Spinal cord (tissue), 10 donors: ENCODE results near the gene C15orf61. TPM values are rescaled to one million over a fixed set of nuclear protein-coding genes. Genes with fewer than 3 reads are reported as not detected.

Experiments used
- DNase-seq, 6 donors: peaks; one replicate each; pipeline versions ENCODE4 v3.0.0 to v3.0.0-alpha.2; 2013 to 2015; ENCODE audit warnings: low spot score in 6 of 6, low read depth in 4 of 6
- H3K27ac ChIP-seq: one replicate; pipeline ENCODE4 v1.5.1; 2013; ENCODE audit warnings: low read depth, low read length, control low read depth
- H3K27me3 ChIP-seq: one replicate; pipeline ENCODE4 v1.6.1; 2013; ENCODE audit warnings: low read length; ENCODE audit not compliant: control insufficient read depth, insufficient read depth
- H3K36me3 ChIP-seq: one replicate; pipeline ENCODE4 v1.6.1; 2013; ENCODE audit warnings: low read length; ENCODE audit not compliant: control insufficient read depth, insufficient read depth
- H3K4me1 ChIP-seq: one replicate; pipeline ENCODE4 v1.6.1; 2013; ENCODE audit warnings: low read length; ENCODE audit not compliant: control insufficient read depth, insufficient read depth
- H3K4me3 ChIP-seq: one replicate; pipeline ENCODE4 v1.5.1; 2013; ENCODE audit warnings: low read depth, low read length, control low read depth
- H3K9me3 ChIP-seq: one replicate; pipeline ENCODE4 v1.6.1; 2013; ENCODE audit warnings: low read length; ENCODE audit not compliant: control insufficient read depth, insufficient read depth
- WGBS: methylation state at CpG from one replicate; pipeline ENCODE4 v1.1.5; 2013; ENCODE audit warnings: missing lambda C conversion rate; ENCODE audit not compliant: insufficient coverage; 5-methylcytosine and 5-hydroxymethylcytosine counted together
- polyA plus RNA-seq, 2 donors: library from polyadenylated mRNA; unstranded; fragments of 120-200 nt; gene quantifications; one replicate each; pipeline ENCODE4 v1.2.1, GENCODE V29; 2013; ENCODE audit not compliant: insufficient read length in 2 of 2
- total RNA-seq, 2 donors: library from RNA; depleted of rRNA in 1 of 2; stranded (reverse); fragments of 120-200 nt in 1 of 2; fragments of >200 nt in 1 of 2; gene quantifications; one replicate each; pipeline versions ENCODE4 v1.2.3 to v1.2.4, GENCODE V29; 2013 to 2014
- donor health status: healthy.

Gene C15orf61
- total and polyA plus RNA-seq, 4 donors: 5.3 to 14.5 (median 12.4) TPM

- Histone ChIP-seq H3K27ac (no peak overlapping the region), H3K36me3 (no peaks in the 10 kb centered on the region), H3K9me3 (no peaks in the 10 kb centered on the region), H3K4me1 (no peaks in the 10 kb centered on the region), H3K27me3 (no peaks in the 10 kb centered on the region), H3K4me3 (no peak overlapping the region)
- DNase-seq: no peak
- no CpG with 5 or more reads among the region's 3 CpGs for WGBS
Observed at GRCh38 chr15:67512140-67512539, 8.8 kb upstream of the C15orf61 start.

DNA sequence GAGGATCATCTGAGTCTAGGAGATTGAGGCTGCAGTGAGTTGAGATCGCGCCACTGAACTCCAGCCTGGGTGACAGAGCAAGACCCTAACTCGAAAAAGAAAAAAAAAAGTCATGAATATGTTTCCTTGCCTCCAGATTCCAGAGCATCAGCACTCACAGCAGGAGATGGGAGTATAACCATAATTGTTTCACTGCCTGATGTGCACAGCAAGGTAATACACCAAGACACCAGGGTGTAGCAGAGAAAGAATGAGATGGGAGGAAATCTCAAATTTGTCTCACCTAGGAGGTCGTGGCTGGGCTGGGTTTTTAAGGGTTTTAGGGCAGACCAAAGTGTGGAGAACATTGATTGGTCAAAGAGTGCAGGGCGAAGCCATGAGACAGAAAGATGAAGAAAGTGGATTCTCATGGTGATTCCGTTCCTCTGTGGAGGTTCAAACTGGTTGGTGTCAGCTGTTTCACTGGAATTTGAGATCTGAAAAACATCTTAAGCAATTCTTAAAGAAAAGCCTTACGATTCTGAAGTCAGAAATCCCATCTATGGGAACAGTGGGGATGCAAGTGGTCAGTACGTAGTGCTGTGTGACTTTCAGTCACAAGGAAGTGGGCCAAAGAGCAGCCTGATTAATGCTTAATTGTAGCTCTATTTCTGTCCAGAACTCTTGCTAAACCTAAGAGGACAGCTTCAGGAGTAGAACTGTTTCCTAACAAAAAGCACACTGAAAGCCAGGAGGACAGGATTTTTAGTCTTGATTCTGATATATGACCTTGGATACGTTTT, 7.8 kb upstream of the C15orf61 start:
- H3K36me3 ChIP-seq: no peaks in the 10 kb centered on the region
- no peaks in the 10 kb centered on the region for H3K9me3 ChIP-seq
- H3K27me3 ChIP-seq: no peaks in the 10 kb centered on the region
- H3K4me3 ChIP-seq: no peak overlapping the region
- WGBS: 90% methylated on average over 6 of the region's 9 CpGs
- H3K27ac ChIP-seq: no peak overlapping the region
- DNase-seq: peak in 1 of 6 donors; percentile 30
- H3K4me1 ChIP-seq: no peaks in the 10 kb centered on the region

DNA sequence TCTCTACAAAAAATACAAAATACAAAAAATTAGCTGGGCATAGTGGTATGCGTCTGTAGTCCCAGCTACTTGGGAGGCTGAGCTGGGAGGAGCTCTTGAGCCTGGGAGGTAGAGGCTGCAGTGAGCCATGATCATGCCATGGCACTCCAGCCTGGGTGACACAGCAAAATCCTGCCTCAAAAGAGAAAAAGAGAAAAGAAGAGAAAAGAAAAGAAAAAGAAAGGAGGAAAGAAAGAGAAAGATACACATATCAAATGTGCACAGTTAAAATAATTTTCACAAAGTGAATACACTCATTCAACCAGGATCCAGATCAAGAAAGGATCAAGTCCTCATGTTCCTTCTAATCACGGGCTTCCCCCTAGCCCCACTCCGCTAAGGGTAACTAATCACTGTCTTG, 5.8 kb upstream of the C15orf61 start:
- Histone ChIP-seq H3K4me1 (no peaks in the 10 kb centered on the region), H3K27me3 (no peaks in the 10 kb centered on the region), H3K9me3 (no peaks in the 10 kb centered on the region), H3K4me3 (no peak overlapping the region), H3K36me3 (no peaks in the 10 kb centered on the region), H3K27ac (no peak overlapping the region)
- no peak for DNase-seq
- 100% methylated on average over 1 of the region's 3 CpGs for WGBS

- Histone ChIP-seq H3K27ac (no peak overlapping the region), H3K36me3 (no peaks in the 10 kb centered on the region), H3K9me3 (no peaks in the 10 kb centered on the region), H3K4me3 (no peak overlapping the region), H3K4me1 (peaks cover 3% of the 10 kb centered on the region), H3K27me3 (no peaks in the 10 kb centered on the region)
- no peak for DNase-seq
- no CpG with 5 or more reads among the region's 2 CpGs for WGBS
Observed at GRCh38 chr15:67515557-67515956, 5.4 kb upstream of the C15orf61 start.

GRCh38 chr15:67520321-67521028, 456 bp upstream of the C15orf61 start:
- H3K27ac ChIP-seq: peak overlapping the region; percentile 69
- DNase-seq: no peak
- peak overlapping the region; percentile 60 for H3K4me3 ChIP-seq
- no peaks in the 10 kb centered on the region for H3K9me3 ChIP-seq
- H3K4me1 ChIP-seq: peaks cover 5% of the 10 kb centered on the region
- WGBS: 28% methylated on average over 14 of the region's 24 CpGs
- no peaks in the 10 kb centered on the region for H3K36me3 ChIP-seq
- H3K27me3 ChIP-seq: no peaks in the 10 kb centered on the region

GRCh38 chr15:67521783-67522568, 1.0 kb downstream of the C15orf61 start:
- H3K27me3 ChIP-seq: no peaks in the 10 kb centered on the region
- H3K4me1 ChIP-seq: peaks cover 5% of the 10 kb centered on the region
- peak in 2 of 6 donors; percentile 17 to 31 for DNase-seq
- peak overlapping the region; percentile 90 for H3K27ac ChIP-seq
- peak overlapping the region; percentile 80 for H3K4me3 ChIP-seq
- H3K36me3 ChIP-seq: no peaks in the 10 kb centered on the region
- WGBS: 0% methylated on average over 13 of the region's 23 CpGs
- H3K9me3 ChIP-seq: no peaks in the 10 kb centered on the region

DNA sequence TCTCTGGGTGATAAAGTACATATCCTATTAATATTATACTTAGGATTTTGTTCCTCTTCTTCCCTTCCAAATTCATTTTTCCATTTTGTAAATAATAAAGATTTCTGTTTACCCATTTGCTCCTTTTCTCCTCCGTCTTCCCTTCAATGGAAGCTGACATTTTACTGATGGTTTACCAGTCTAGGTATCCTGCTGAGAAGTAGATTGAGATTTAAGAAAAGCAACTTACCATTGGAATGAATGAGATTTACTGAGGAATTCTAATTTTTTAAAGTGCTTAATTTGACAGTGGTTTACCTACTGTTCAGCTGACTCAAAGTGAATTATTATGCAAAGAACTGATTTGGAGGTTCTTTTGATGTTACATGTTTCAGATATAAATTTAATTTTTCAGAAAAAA, 2.4 kb downstream of the C15orf61 start:
- Histone ChIP-seq H3K9me3 (no peaks in the 10 kb centered on the region), H3K36me3 (no peaks in the 10 kb centered on the region), H3K4me3 (peak overlapping the region; percentile 4), H3K27me3 (no peaks in the 10 kb centered on the region), H3K4me1 (peaks cover 5% of the 10 kb centered on the region), H3K27ac (no peak overlapping the region)
- peak in 1 of 6 donors; percentile 61 for DNase-seq
- WGBS: no CpG with 5 or more reads among the region's 1 CpG

- H3K27me3 ChIP-seq: no peaks in the 10 kb centered on the region
- H3K36me3 ChIP-seq: no peaks in the 10 kb centered on the region
- no peak overlapping the region for H3K27ac ChIP-seq
- no peak for DNase-seq
- H3K4me1 ChIP-seq: peaks cover 5% of the 10 kb centered on the region
- no peaks in the 10 kb centered on the region for H3K9me3 ChIP-seq
- H3K4me3 ChIP-seq: no peak overlapping the region
Observed at GRCh38 chr15:67524235-67524634, 3.3 kb downstream of the C15orf61 start.

GRCh38 chr15:67528513-67528912, 7.6 kb downstream of the C15orf61 start:
- H3K9me3 ChIP-seq: no peaks in the 10 kb centered on the region
- H3K27me3 ChIP-seq: no peaks in the 10 kb centered on the region
- whole genome bisulfite sequencing: no CpG with 5 or more reads among the region's 3 CpGs
- no peaks in the 10 kb centered on the region for H3K36me3 ChIP-seq
- no peak overlapping the region for H3K4me3 ChIP-seq
- no peaks in the 10 kb centered on the region for H3K4me1 ChIP-seq
- no peak for DNase-seq
- H3K27ac ChIP-seq: no peak overlapping the region
